Measurements from ENCODE around the gene DISC1.
"Not testable (repeated sequence)": the region's sequence is repeated elsewhere in the genome, so short reads cannot be mapped to it uniquely, and the experiment has no call there.

Gene DISC1

DNA sequence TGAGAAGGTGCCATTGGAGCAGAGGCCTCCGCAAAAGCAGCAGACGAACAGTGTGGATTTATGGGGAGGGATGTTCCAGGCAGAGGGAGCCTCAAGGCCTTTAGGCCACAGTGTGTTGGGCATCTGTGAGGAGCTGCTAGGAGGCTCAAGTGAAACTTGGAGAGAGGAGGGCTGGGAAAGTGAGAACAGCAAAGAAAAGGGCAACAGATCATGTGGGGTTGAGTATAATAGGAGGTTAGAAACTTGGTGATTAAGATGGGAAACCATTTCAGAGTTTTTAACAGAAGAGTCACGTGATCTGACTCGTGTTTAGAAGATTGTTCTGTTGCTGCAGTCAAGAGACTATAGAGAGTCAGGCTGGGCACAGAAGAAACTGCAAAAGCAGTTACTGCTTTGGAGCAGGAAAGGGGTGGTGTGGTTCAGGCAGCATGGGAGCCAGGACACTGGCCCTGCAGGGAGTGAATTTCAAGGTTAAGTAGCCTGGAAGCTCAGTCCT, 277.0 kb downstream of the DISC1 start:
- H3K4me1 ChIP-seq (ENCODE audit: control insufficient read depth in 5 of 5, insufficient read depth in 5 of 5, low read length in 5 of 5) = no peaks in the 10 kb centered on the region
- H3K27ac ChIP-seq (ENCODE audit: low read depth, low read length) = no peak overlapping the region
- H3K27me3 ChIP-seq (ENCODE audit: control insufficient read depth in 5 of 5, insufficient read depth in 4 of 5, low read length in 5 of 5) = no peaks in the 10 kb centered on the region
- H3K9me3 ChIP-seq (ENCODE audit: control insufficient read depth in 5 of 5, low read length in 5 of 5) = peaks cover 0 to 11% (median 3%) of the 10 kb centered on the region in 5 donors
- no peak overlapping the region for H3K9ac ChIP-seq (ENCODE audit: low read length in 5 of 5)
- H3K36me3 ChIP-seq (ENCODE audit: control insufficient read depth in 5 of 5, insufficient read depth in 5 of 5, low read length in 5 of 5) = no peaks in the 10 kb centered on the region
- no peak overlapping the region for H3K4me3 ChIP-seq (ENCODE audit: low read depth in 1 of 5, low read length in 5 of 5)

- H3K4me3 ChIP-seq (ENCODE audit: low read depth in 1 of 5, low read length in 5 of 5); H3K36me3 ChIP-seq (ENCODE audit: control insufficient read depth in 5 of 5, insufficient read depth in 5 of 5, low read length in 5 of 5); H3K27me3 ChIP-seq (ENCODE audit: control insufficient read depth in 5 of 5, insufficient read depth in 4 of 5, low read length in 5 of 5); H3K4me1 ChIP-seq (ENCODE audit: control insufficient read depth in 5 of 5, insufficient read depth in 5 of 5, low read length in 5 of 5); H3K27ac ChIP-seq (ENCODE audit: low read depth, low read length); H3K9ac ChIP-seq (ENCODE audit: low read length in 5 of 5): not testable (repeated sequence)
- peaks cover 0 to 11% (median 3%) of the 10 kb centered on the region in 5 donors for H3K9me3 ChIP-seq (ENCODE audit: control insufficient read depth in 5 of 5, low read length in 5 of 5)
Measured at GRCh38 chr1:231907310-231907709, 280.7 kb downstream of the DISC1 start.

- Histone ChIP-seq H3K4me3 (ENCODE audit: low read depth in 1 of 5, low read length in 5 of 5) (no peak overlapping the region), H3K9me3 (ENCODE audit: control insufficient read depth in 5 of 5, low read length in 5 of 5) (no peaks in the 10 kb centered on the region), H3K4me1 (ENCODE audit: control insufficient read depth in 5 of 5, insufficient read depth in 5 of 5, low read length in 5 of 5) (peaks cover 0 to 15% (median 6%) of the 10 kb centered on the region in 5 donors), H3K27ac (ENCODE audit: low read depth, low read length) (no peak overlapping the region), H3K36me3 (ENCODE audit: control insufficient read depth in 5 of 5, insufficient read depth in 5 of 5, low read length in 5 of 5) (no peaks in the 10 kb centered on the region), H3K27me3 (ENCODE audit: control insufficient read depth in 5 of 5, insufficient read depth in 4 of 5, low read length in 5 of 5) (no peaks in the 10 kb centered on the region), H3K9ac (ENCODE audit: low read length in 5 of 5) (no peak overlapping the region)
Measured at GRCh38 chr1:231913493-231913892, 286.9 kb downstream of the DISC1 start.

DNA sequence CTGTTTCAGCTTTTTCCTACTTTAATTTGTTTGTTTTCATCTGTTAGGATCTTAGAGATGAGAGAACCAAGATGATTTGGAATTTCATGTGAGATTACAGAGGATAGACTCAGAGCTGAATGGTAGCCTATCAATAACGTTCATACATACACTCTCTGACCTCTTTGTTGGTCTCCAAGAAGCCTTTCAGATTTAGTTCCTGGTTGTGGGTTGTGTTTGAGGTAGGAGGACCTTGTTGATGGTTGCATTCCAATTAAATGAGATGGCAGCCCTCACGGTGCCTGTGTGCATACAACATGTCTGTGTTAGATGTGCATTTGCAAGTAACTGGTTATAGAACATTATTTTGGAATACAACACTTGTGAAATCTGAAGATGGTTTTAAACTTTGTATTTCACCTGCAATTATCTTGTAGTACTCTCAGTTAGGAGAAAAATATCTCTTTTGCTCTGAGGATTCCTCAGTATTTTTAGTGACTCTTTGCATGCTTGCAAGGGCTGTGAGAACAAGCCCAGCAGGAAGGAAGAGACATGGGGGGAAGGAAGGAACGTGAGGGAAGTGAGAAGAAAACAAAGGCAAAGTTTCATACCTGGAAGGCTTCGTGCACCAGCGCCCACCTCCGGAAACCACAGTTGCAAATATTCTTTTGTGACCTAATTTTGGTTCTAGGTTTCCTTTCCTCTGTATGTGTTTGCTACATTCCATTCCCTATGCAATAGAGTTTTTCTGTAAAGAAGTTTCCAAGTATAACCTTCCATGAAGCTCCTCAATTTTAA, 291.8 kb downstream of the DISC1 start:
- H3K4me1 ChIP-seq (ENCODE audit: control insufficient read depth in 5 of 5, insufficient read depth in 5 of 5, low read length in 5 of 5) = peaks cover 0 to 31% (median 6%) of the 10 kb centered on the region in 5 donors
- no peak overlapping the region for H3K9ac ChIP-seq (ENCODE audit: low read length in 5 of 5)
- no peaks in the 10 kb centered on the region for H3K36me3 ChIP-seq (ENCODE audit: control insufficient read depth in 5 of 5, insufficient read depth in 5 of 5, low read length in 5 of 5)
- no peaks in the 10 kb centered on the region for H3K9me3 ChIP-seq (ENCODE audit: control insufficient read depth in 5 of 5, low read length in 5 of 5)
- H3K27me3 ChIP-seq (ENCODE audit: control insufficient read depth in 5 of 5, insufficient read depth in 4 of 5, low read length in 5 of 5) = no peaks in the 10 kb centered on the region
- H3K27ac ChIP-seq (ENCODE audit: low read depth, low read length) = no peak overlapping the region
- H3K4me3 ChIP-seq (ENCODE audit: low read depth in 1 of 5, low read length in 5 of 5) = no peak overlapping the region

DNA sequence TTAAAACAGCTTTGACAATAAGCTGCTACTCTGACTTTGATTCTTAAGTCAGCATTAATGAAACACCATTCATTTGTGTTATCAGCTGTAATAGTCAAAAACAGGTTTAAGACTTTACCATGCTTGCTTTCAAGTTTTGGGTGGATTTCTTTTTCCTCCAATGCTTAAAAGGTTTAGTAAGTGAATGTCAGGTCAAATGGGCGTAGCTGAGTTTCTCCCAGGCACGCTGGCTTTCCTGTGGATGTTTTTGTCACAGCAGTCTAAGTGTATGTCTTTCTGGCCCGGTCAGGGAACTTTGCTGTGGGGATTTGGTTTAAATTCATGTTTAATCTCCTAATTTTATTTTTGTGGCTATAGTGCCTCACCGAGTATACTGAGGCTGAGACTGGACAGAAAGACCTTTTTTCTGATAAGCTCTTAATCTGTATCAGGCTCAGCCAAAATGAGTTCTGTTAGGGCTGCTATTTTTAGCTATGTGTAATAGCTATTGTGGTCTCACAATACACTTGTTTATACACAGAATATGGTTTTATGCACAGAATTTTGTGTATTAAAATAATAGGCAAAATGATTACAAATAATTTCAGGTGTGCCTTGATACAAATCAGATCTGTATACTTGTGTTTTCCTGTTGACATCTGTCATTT, 292.8 kb downstream of the DISC1 start:
- no peaks in the 10 kb centered on the region for H3K27me3 ChIP-seq (ENCODE audit: control insufficient read depth in 5 of 5, insufficient read depth in 4 of 5, low read length in 5 of 5)
- H3K27ac ChIP-seq (ENCODE audit: low read depth, low read length) = no peak overlapping the region
- H3K4me3 ChIP-seq (ENCODE audit: low read depth in 1 of 5, low read length in 5 of 5) = no peak overlapping the region
- no peak overlapping the region for H3K9ac ChIP-seq (ENCODE audit: low read length in 5 of 5)
- H3K4me1 ChIP-seq (ENCODE audit: control insufficient read depth in 5 of 5, insufficient read depth in 5 of 5, low read length in 5 of 5) = peaks cover 0 to 27% (median 5%) of the 10 kb centered on the region in 5 donors
- H3K9me3 ChIP-seq (ENCODE audit: control insufficient read depth in 5 of 5, low read length in 5 of 5) = no peaks in the 10 kb centered on the region
- H3K36me3 ChIP-seq (ENCODE audit: control insufficient read depth in 5 of 5, insufficient read depth in 5 of 5, low read length in 5 of 5) = no peaks in the 10 kb centered on the region

GRCh38 chr1:231919886-231920285, 293.3 kb downstream of the DISC1 start:
- Histone ChIP-seq H3K4me1 (ENCODE audit: control insufficient read depth in 5 of 5, insufficient read depth in 5 of 5, low read length in 5 of 5) (peaks cover 0 to 27% (median 5%) of the 10 kb centered on the region in 5 donors), H3K9ac (ENCODE audit: low read length in 5 of 5) (no peak overlapping the region), H3K4me3 (ENCODE audit: low read depth in 1 of 5, low read length in 5 of 5) (no peak overlapping the region), H3K9me3 (ENCODE audit: control insufficient read depth in 5 of 5, low read length in 5 of 5) (no peaks in the 10 kb centered on the region), H3K36me3 (ENCODE audit: control insufficient read depth in 5 of 5, insufficient read depth in 5 of 5, low read length in 5 of 5) (no peaks in the 10 kb centered on the region), H3K27me3 (ENCODE audit: control insufficient read depth in 5 of 5, insufficient read depth in 4 of 5, low read length in 5 of 5) (no peaks in the 10 kb centered on the region), H3K27ac (ENCODE audit: low read depth, low read length) (no peak overlapping the region)

GRCh38 chr1:231921646-231922345, 295.2 kb downstream of the DISC1 start:
- Histone ChIP-seq H3K36me3 (ENCODE audit: control insufficient read depth in 5 of 5, insufficient read depth in 5 of 5, low read length in 5 of 5) (no peaks in the 10 kb centered on the region), H3K9ac (ENCODE audit: low read length in 5 of 5) (no peak overlapping the region), H3K4me3 (ENCODE audit: low read depth in 1 of 5, low read length in 5 of 5) (no peak overlapping the region), H3K27me3 (ENCODE audit: control insufficient read depth in 5 of 5, insufficient read depth in 4 of 5, low read length in 5 of 5) (no peaks in the 10 kb centered on the region), H3K4me1 (ENCODE audit: control insufficient read depth in 5 of 5, insufficient read depth in 5 of 5, low read length in 5 of 5) (peaks cover 0 to 27% (median 5%) of the 10 kb centered on the region in 5 donors), H3K27ac (ENCODE audit: low read depth, low read length) (no peak overlapping the region), H3K9me3 (ENCODE audit: control insufficient read depth in 5 of 5, low read length in 5 of 5) (no peaks in the 10 kb centered on the region)

- Histone ChIP-seq H3K27ac (ENCODE audit: low read depth, low read length) (no peak overlapping the region), H3K9me3 (ENCODE audit: control insufficient read depth in 5 of 5, low read length in 5 of 5) (no peaks in the 10 kb centered on the region), H3K9ac (ENCODE audit: low read length in 5 of 5) (no peak overlapping the region), H3K27me3 (ENCODE audit: control insufficient read depth in 5 of 5, insufficient read depth in 4 of 5, low read length in 5 of 5) (no peaks in the 10 kb centered on the region), H3K36me3 (ENCODE audit: control insufficient read depth in 5 of 5, insufficient read depth in 5 of 5, low read length in 5 of 5) (no peaks in the 10 kb centered on the region), H3K4me3 (ENCODE audit: low read depth in 1 of 5, low read length in 5 of 5) (no peak overlapping the region), H3K4me1 (ENCODE audit: control insufficient read depth in 5 of 5, insufficient read depth in 5 of 5, low read length in 5 of 5) (peaks cover 0 to 29% (median 5%) of the 10 kb centered on the region in 5 donors)
Measured at GRCh38 chr1:231923491-231924041, 297.0 kb downstream of the DISC1 start.

DNA sequence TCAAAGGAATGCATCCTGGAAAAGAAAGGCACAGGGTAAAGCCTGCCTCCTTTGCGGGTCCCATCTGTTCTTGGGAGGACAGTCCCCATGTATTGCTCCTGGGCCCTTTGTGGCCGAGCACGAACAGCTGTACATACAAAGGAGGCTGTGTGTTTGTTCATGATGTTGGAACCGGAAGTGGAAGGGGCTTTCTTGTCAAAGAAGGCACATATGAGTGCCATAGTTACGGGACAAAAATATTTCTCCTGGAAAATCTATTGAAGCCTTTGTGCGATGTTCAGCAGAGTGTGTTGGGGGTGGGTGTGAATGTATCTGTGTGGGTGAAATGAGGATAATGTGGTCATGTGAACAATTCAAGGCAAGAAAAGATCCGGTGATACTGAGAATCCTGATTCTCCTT, 297.6 kb downstream of the DISC1 start:
- Histone ChIP-seq H3K27ac (ENCODE audit: low read depth, low read length) (no peak overlapping the region), H3K9ac (ENCODE audit: low read length in 5 of 5) (no peak overlapping the region), H3K4me3 (ENCODE audit: low read depth in 1 of 5, low read length in 5 of 5) (no peak overlapping the region), H3K9me3 (ENCODE audit: control insufficient read depth in 5 of 5, low read length in 5 of 5) (no peaks in the 10 kb centered on the region), H3K27me3 (ENCODE audit: control insufficient read depth in 5 of 5, insufficient read depth in 4 of 5, low read length in 5 of 5) (no peaks in the 10 kb centered on the region), H3K4me1 (ENCODE audit: control insufficient read depth in 5 of 5, insufficient read depth in 5 of 5, low read length in 5 of 5) (peaks cover 0 to 23% (median 5%) of the 10 kb centered on the region in 5 donors), H3K36me3 (ENCODE audit: control insufficient read depth in 5 of 5, insufficient read depth in 5 of 5, low read length in 5 of 5) (no peaks in the 10 kb centered on the region)

Data from subcutaneous abdominal adipose tissue (tissue), 5 donors.